Gastrocnemius medialis (tissue), 4 donors: ENCODE data around the gene ASS1. TPM values are rescaled to one million over a fixed set of nuclear protein-coding genes. Genes with fewer than 3 reads are reported as not detected.

Source experiments
- ATAC-seq, 2 donors: fragments of 150-250 bp; one replicate each; pipeline ENCODE4 v1.9.1; 2016
- DNase-seq, 2 donors: peaks; one replicate each; pipeline ENCODE4 v3.0.0-alpha.2; 2019
- H3K27ac ChIP-seq, 4 donors: fragments of 200-600 bp; sonication (generic); 1 replicate in 1 of 4; 2 replicates in 3 of 4; pipeline ENCODE4 v1.5.1; 2016 to 2018; ENCODE audit warnings: mild to moderate bottlenecking in 2 of 4, moderate library complexity in 1 of 4
- H3K27me3 ChIP-seq, 3 donors: fragments of 200-600 bp; sonication (generic) in 2 of 3; 1 replicate in 1 of 3; 2 replicates in 2 of 3; pipeline versions ENCODE4 v1.5.1 to v1.6.0; 2016 to 2019; ENCODE audit warnings: mild to moderate bottlenecking in 1 of 3, moderate library complexity in 1 of 3
- H3K36me3 ChIP-seq, 2 donors: fragments of 200-600 bp; sonication (generic) in 1 of 2; one replicate each; pipeline ENCODE4 v1.5.1; 2017 to 2018
- H3K4me1 ChIP-seq, 2 donors: fragments of 200-600 bp; sonication (generic) in 1 of 2; one replicate each; pipeline ENCODE4 v1.5.1; 2016 to 2017; ENCODE audit warnings: mild to moderate bottlenecking in 2 of 2
- H3K4me3 ChIP-seq, 4 donors: fragments of 200-600 bp; sonication (generic) in 3 of 4; 1 replicate in 1 of 4; 2 replicates in 3 of 4; pipeline ENCODE4 v1.5.1; 2016 to 2019; ENCODE audit warnings: mild to moderate bottlenecking in 2 of 4
- H3K9me3 ChIP-seq, 3 donors: fragments of 200-600 bp; sonication (generic) in 2 of 3; 1 replicate in 1 of 3; 2 replicates in 2 of 3; pipeline ENCODE4 v1.5.1; 2016 to 2019
- CTCF ChIP-seq, 5 experiments: fragments of 450-650 bp in 3 of 5; fragments of 200-600 bp in 2 of 5; sonication (generic) in 2 of 5; IDR thresholded peaks in 4 of 5; conservative IDR thresholded peaks in 1 of 5; 1 replicate in 4 of 5; 2 replicates in 1 of 5; pipeline ENCODE4 v1.5.1; 2016 to 2019; ENCODE audit warnings: antibody characterized with exemption in 5 of 5, mild to moderate bottlenecking in 3 of 5, moderate library complexity in 3 of 5
- POLR2A ChIP-seq, 2 donors: fragments of 450-650 bp; IDR thresholded peaks; one replicate each; pipeline ENCODE4 v1.6.1; 2017; ENCODE audit warnings: antibody characterized with exemption in 2 of 2, mild to moderate bottlenecking in 2 of 2, moderate library complexity in 2 of 2
- in situ Hi-C, 4 donors: fragments of 200-750 bp; cut with MboI; loops; one replicate each; pipeline versions ENCODE4 v1.15.0 to v1.8.0; 2017; ENCODE audit warnings: low sequenced_read_pairs in 4 of 4
- intact Hi-C: fragments of 100-400 bp; cut with DNase I; formaldehyde crosslinking; loops from one replicate; pipeline ENCODE4 v1.15.1; 2023; ENCODE audit warnings: low total_unique reads
- total RNA-seq, 4 donors: library from RNA; depleted of rRNA; stranded (reverse); fragments of >200 nt; gene quantifications; one replicate each; pipeline versions ENCODE4 v1.1.0 to v1.2.3, GENCODE V29; 2016

Gene ASS1
- total RNA-seq, 4 donors from 2014 or later: 44.5 to 83.4 (median 68.5) TPM

- in situ Hi-C loops: no loop called here
- Histone ChIP-seq H3K9me3 (no peaks in the 10 kb centered on the region), H3K4me1 (no peaks in the 10 kb centered on the region), H3K4me3 (no peak overlapping the region), H3K36me3 (no peaks in the 10 kb centered on the region), H3K27me3 (no peaks in the 10 kb centered on the region), H3K27ac (no peak overlapping the region)
- intact Hi-C loops: no loop called here
- TF ChIP-seq POLR2A (IDR thresholded peaks at IDR 0.05) (no peak), CTCF (IDR thresholded peaks at IDR 0.05 in 4 of 5, conservative IDR thresholded peaks at IDR 0.05 in 1 of 5) (no peak)
- ATAC-seq: no peak
- DNase-seq: no peak
These were observed 13.8 kb upstream of the ASS1 start for GRCh38 chr9:130430734-130431535.

- DNase-seq: no peak
These were observed 13.0 kb upstream of the ASS1 start for GRCh38 chr9:130431536-130432303.

GRCh38 chr9:130432362-130432761, 12.4 kb upstream of the ASS1 start:
- no peak for TF ChIP-seq POLR2A (IDR thresholded peaks at IDR 0.05)
- TF ChIP-seq CTCF (IDR thresholded peaks at IDR 0.05 in 4 of 5, conservative IDR thresholded peaks at IDR 0.05 in 1 of 5): no peak
- no peak overlapping the region for H3K4me3 ChIP-seq
- DNase-seq: no peak
- no peak for ATAC-seq
- no peaks in the 10 kb centered on the region for H3K4me1 ChIP-seq
- H3K27ac ChIP-seq: no peak overlapping the region
- in situ Hi-C loops (no loop called here), intact Hi-C loops (no loop called here)
- H3K9me3 ChIP-seq: no peaks in the 10 kb centered on the region
- H3K27me3 ChIP-seq: no peaks in the 10 kb centered on the region
- H3K36me3 ChIP-seq: no peaks in the 10 kb centered on the region

More at GRCh38 chr9:130431536-130432303, 13.0 kb upstream of the ASS1 start:
- ATAC-seq: no peak
- intact Hi-C loops: no loop called here
- Histone ChIP-seq H3K4me1 (no peaks in the 10 kb centered on the region), H3K4me3 (no peak overlapping the region), H3K9me3 (no peaks in the 10 kb centered on the region), H3K36me3 (no peaks in the 10 kb centered on the region), H3K27ac (no peak overlapping the region), H3K27me3 (no peaks in the 10 kb centered on the region)
- TF ChIP-seq CTCF (IDR thresholded peaks at IDR 0.05 in 4 of 5, conservative IDR thresholded peaks at IDR 0.05 in 1 of 5) (no peak), POLR2A (IDR thresholded peaks at IDR 0.05) (no peak)
- in situ Hi-C loops: no loop called here

GRCh38 chr9:130432796-130433167, 12.0 kb upstream of the ASS1 start:
- no peaks in the 10 kb centered on the region for H3K4me1 ChIP-seq
- DNase-seq (no peak), ATAC-seq (no peak)
- H3K27me3 ChIP-seq: no peaks in the 10 kb centered on the region
- TF ChIP-seq POLR2A (IDR thresholded peaks at IDR 0.05): no peak
- no peak for TF ChIP-seq CTCF (IDR thresholded peaks at IDR 0.05 in 4 of 5, conservative IDR thresholded peaks at IDR 0.05 in 1 of 5)
- H3K9me3 ChIP-seq: no peaks in the 10 kb centered on the region
- intact Hi-C loops: no loop called here
- H3K36me3 ChIP-seq: no peaks in the 10 kb centered on the region
- in situ Hi-C loops: no loop called here
- no peak overlapping the region for H3K4me3 ChIP-seq
- H3K27ac ChIP-seq: no peak overlapping the region
